Memory B cell (primary cell): Measurements from ENCODE around the gene PLBD1.

Experiments
- ATAC-seq: fragments of 150-1000 bp; cut with Tn5 transposase; 2 replicates; pipeline ENCODE4 v1.10.0; 2021; ENCODE audit warnings: low read depth, mild to moderate bottlenecking, moderate library complexity
- DNase-seq, 2 donors: peaks; one replicate each; pipeline ENCODE4 v3.0.0; 2022; ENCODE audit warnings: low spot score in 2 of 2
- H3K27ac Mint-ChIP-seq: one replicate; pipeline ENCODE4 v1.8.0; 2022; ENCODE audit warnings: mild to moderate bottlenecking, moderate library complexity, mixed read lengths
- H3K27me3 Mint-ChIP-seq: one replicate; pipeline ENCODE4 v1.8.0; 2022; ENCODE audit warnings: mixed read lengths
- H3K36me3 Mint-ChIP-seq: one replicate; pipeline ENCODE4 v1.8.0; 2022; ENCODE audit warnings: mild to moderate bottlenecking, mixed read lengths
- H3K4me1 Mint-ChIP-seq: one replicate; pipeline ENCODE4 v1.8.0; 2022; ENCODE audit warnings: mixed read lengths
- H3K4me3 Mint-ChIP-seq: one replicate; pipeline ENCODE4 v1.8.0; 2022; ENCODE audit warnings: mild to moderate bottlenecking, moderate library complexity, mixed read lengths
- H3K9me3 Mint-ChIP-seq: one replicate; pipeline ENCODE4 v1.8.0; 2022; ENCODE audit warnings: mixed read lengths

Gene PLBD1

DNA sequence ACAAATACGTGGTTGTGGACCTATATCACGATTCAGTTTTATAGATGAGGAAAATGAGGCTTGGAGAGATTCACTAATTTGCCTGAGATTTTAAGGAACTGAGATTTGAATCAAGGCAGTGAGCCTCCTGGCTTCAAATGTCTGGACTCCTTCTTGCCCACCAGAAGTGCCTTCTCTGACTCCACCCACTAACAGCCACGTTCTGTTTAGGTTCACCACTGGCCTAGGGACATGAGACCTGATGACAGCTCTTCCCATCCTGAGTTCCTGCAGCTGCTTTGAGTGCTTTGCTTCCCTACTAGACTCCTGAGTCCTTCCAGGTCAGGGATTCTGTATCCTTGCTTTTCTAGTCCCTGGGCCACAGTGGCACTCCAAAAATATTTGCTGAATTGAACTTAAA, 57.1 kb downstream of the PLBD1 start:
- Mint-ChIP-seq H3K9me3 (no peaks in the 10 kb centered on the region), H3K4me1 (peaks cover 3% of the 10 kb centered on the region), H3K36me3 (no peaks in the 10 kb centered on the region), H3K27me3 (no peaks in the 10 kb centered on the region), H3K4me3 (no peak overlapping the region), H3K27ac (no peak overlapping the region)
- no peak for ATAC-seq
- no peak for DNase-seq

GRCh38 chr12:14505626-14506596, 61.8 kb downstream of the PLBD1 start:
- Mint-ChIP-seq H3K36me3 (peaks cover 5% of the 10 kb centered on the region), H3K9me3 (no peaks in the 10 kb centered on the region), H3K27me3 (no peaks in the 10 kb centered on the region), H3K4me1 (peaks cover 3% of the 10 kb centered on the region), H3K27ac (peak overlapping the region; percentile 24), H3K4me3 (no peak overlapping the region)
- ATAC-seq (no peak), DNase-seq (no peak)

DNA sequence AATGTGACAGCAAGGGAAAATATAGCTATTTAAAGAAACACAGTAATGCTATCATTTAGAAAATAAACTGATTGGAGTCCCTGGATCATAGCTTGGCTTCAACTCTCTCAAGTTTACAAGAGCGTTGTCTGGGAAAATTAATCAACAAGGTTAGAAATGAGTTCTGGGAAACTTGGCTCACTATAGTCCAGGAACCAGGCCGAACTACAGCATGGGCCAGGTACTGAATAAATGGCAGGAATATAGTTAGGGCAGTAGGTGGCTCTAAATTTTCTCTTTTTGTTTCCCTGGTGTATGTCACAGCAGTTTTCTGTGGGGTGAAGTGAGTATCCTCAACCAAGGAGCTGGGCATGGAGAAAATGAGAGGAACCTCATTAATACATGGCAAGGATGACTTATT, 72.4 kb downstream of the PLBD1 start:
- Mint-ChIP-seq H3K27ac (peak overlapping the region; percentile 57), H3K27me3 (no peaks in the 10 kb centered on the region), H3K4me1 (no peaks in the 10 kb centered on the region), H3K9me3 (no peaks in the 10 kb centered on the region), H3K36me3 (peaks cover 48% of the 10 kb centered on the region), H3K4me3 (no peak overlapping the region)
- no peak for ATAC-seq
- DNase-seq, result no peak

GRCh38 chr12:14482886-14483285, 84.8 kb downstream of the PLBD1 start:
- no peaks in the 10 kb centered on the region for H3K27me3 Mint-ChIP-seq
- ATAC-seq, result no peak
- peak overlapping the region; percentile 71 for H3K27ac Mint-ChIP-seq
- H3K4me3 Mint-ChIP-seq, result no peak overlapping the region
- DNase-seq, result no peak
- H3K4me1 Mint-ChIP-seq, result peaks cover 2% of the 10 kb centered on the region
- H3K9me3 Mint-ChIP-seq, result no peaks in the 10 kb centered on the region
- H3K36me3 Mint-ChIP-seq, result peaks cover 40% of the 10 kb centered on the region

- Mint-ChIP-seq H3K9me3 (no peaks in the 10 kb centered on the region), H3K4me1 (peaks cover 2% of the 10 kb centered on the region), H3K36me3 (peaks cover 38% of the 10 kb centered on the region), H3K27ac (peak overlapping the region; percentile 71), H3K27me3 (no peaks in the 10 kb centered on the region), H3K4me3 (no peak overlapping the region)
- no peak for DNase-seq
- no peak for ATAC-seq
These were observed 85.3 kb downstream of the PLBD1 start for GRCh38 chr12:14482361-14482760.

DNA sequence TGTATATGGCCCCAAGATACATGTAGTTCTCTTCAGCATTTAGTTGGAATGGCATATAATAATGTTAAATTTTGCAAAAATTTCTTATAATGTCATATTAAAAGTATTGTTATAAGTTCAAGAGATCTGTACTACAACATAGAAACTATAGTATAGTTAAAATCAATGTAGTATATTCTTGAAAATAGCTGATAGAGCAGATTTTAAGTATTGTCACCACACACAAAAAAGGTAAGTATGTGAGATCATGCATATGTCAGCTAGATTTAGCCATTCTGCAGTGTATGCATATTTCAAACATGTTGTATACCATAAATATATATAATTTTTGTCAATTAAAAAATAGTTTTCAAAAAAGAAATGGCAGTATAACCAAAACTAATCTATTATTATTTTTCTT, 86.5 kb downstream of the PLBD1 start:
- Mint-ChIP-seq H3K27me3 (no peaks in the 10 kb centered on the region), H3K36me3 (peaks cover 32% of the 10 kb centered on the region), H3K9me3 (no peaks in the 10 kb centered on the region), H3K27ac (no peak overlapping the region), H3K4me3 (no peak overlapping the region), H3K4me1 (peaks cover 2% of the 10 kb centered on the region)
- DNase-seq (no peak), ATAC-seq (no peak)

GRCh38 chr12:14479004-14479403, 88.7 kb downstream of the PLBD1 start:
- no peak for DNase-seq
- Mint-ChIP-seq H3K27ac (no peak overlapping the region), H3K4me3 (no peak overlapping the region), H3K4me1 (peaks cover 2% of the 10 kb centered on the region), H3K27me3 (no peaks in the 10 kb centered on the region), H3K36me3 (peaks cover 34% of the 10 kb centered on the region), H3K9me3 (peaks cover 1% of the 10 kb centered on the region)
- no peak for ATAC-seq

DNA sequence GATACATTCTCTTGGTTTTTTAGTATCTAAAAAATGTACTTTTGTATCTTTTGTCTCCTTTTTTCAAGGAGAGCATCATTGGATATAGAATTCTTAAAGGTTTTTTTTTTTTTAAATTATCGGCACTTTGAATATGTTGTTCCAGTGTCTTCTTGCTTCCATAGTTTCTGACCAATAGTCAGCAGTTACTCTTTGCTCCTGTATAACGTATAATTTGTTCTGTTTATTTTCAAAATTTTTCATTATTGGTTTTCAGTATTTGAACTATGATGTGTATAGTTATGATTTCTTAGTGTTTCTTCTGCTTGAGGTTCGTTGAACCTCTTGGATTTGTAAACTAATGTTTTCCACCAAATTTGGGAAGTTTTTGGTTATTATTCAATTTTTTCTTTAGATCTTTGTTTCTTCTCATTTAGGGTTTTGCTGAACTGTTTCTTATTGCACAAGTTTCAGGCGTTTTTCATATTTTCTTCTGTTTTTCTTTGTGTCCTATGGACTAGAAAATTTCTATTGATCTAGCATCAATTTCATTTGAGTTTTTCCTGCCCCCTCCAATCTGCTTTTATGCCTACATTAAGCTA, 93.9 kb downstream of the PLBD1 start:
- Mint-ChIP-seq H3K36me3 (peaks cover 54% of the 10 kb centered on the region), H3K27ac (no peak overlapping the region), H3K4me3 (no peak overlapping the region), H3K9me3 (peaks cover 16% of the 10 kb centered on the region), H3K4me1 (peaks cover 2% of the 10 kb centered on the region), H3K27me3 (no peaks in the 10 kb centered on the region)
- DNase-seq (no peak), ATAC-seq (no peak)

DNA sequence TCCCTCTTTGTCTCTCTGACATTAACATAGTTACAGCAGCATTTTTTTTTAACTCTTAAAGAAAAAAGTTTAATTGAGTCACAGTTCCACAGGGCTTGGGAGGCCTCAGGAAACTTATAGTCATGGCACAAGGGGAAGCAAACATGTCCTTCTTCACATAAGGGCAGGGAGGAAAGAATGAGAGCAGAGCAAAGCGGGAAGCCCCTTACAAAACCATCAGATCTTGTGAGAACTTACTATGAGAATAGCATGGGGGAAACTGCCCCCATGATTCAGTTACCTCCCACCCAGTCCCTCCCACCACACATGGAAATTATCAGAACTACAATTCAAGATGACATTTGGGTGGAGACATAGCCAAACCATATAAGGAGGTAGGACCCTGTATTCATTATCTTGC, 96.2 kb downstream of the PLBD1 start:
- no peak for ATAC-seq
- H3K36me3 Mint-ChIP-seq, result peaks cover 58% of the 10 kb centered on the region
- peaks cover 16% of the 10 kb centered on the region for H3K9me3 Mint-ChIP-seq
- H3K27me3 Mint-ChIP-seq, result no peaks in the 10 kb centered on the region
- H3K4me1 Mint-ChIP-seq, result no peaks in the 10 kb centered on the region
- no peak overlapping the region for H3K4me3 Mint-ChIP-seq
- DNase-seq, result no peak
- no peak overlapping the region for H3K27ac Mint-ChIP-seq

DNA sequence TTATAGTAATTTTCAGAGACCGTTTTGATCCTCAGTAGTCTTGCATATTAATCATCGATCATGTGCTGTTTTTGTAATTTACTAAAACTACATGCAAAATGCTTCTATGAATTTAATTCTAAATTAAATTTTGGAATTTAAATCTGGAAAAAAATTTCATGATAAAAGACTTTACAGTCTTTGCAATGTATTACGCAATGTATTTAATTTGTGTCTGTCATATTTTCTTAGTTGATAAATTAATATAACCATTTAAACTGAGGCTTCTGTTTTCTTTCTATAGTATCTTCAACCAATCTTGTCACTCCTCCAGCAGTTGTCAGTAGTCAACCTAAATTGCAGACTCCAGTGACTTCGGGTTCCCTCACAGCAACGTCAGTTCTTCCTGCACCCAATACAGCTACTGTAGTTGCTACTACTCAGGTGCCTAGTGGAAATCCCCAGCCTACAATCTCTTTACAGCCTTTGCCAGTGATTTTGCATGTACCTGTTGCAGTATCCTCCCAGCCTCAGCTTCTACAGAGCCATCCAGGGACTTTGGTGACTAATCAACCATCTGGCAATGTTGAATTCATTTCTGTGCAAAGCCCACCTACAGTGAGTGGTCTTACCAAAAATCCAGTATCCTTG, 107.4 kb downstream of the PLBD1 start:
- no peaks in the 10 kb centered on the region for H3K27me3 Mint-ChIP-seq
- peaks cover 5% of the 10 kb centered on the region for H3K4me1 Mint-ChIP-seq
- ATAC-seq, result peak; percentile 75
- DNase-seq, result no peak
- H3K36me3 Mint-ChIP-seq, result peaks cover 32% of the 10 kb centered on the region
- H3K9me3 Mint-ChIP-seq, result no peaks in the 10 kb centered on the region
- H3K4me3 Mint-ChIP-seq, result no peak overlapping the region
- H3K27ac Mint-ChIP-seq, result peak overlapping the region; percentile 61

DNA sequence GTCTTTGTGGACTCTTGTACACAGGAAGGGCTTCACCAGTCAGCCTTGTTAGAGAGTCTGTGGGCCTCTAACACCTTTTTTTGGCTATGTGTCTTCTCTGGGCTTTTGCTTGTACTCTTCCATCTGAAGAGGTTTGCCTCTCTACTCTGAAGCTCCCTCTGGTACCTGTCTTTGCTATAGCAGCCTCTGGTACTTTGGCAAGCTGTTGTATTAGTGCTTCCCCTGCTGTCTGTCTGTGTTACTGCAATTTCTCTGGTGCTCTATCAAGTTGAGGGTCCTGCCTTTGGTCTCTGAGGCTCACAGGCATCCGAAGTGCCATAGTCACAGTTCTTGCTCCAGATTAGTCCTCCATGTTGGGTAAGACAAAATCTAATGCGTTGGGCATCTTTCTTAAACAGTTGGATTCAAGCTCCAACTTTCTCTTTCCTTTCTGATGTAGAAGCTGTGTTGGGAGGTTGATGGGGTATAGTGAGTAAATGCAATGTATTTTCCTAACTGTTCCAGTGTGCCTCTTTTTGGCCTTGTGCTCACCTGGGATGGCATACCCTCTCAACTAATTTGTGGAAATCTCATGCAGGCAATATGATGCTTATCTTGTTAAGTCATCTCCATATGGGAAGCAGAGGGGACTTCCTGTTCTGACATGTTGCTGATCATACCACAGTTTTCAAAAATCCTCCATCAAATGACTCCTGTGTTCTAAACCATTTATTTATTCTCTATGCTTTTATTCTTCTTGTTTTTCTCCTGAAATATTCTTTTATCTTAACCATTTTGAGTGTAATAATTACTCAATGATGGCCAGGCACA, 113.4 kb downstream of the PLBD1 start:
- DNase-seq (peak in 1 of 2 donors; percentile 18), ATAC-seq (peak; percentile 78)
- no peaks in the 10 kb centered on the region for H3K27me3 Mint-ChIP-seq
- H3K4me1 Mint-ChIP-seq, result peaks cover 34% of the 10 kb centered on the region
- H3K9me3 Mint-ChIP-seq, result no peaks in the 10 kb centered on the region
- H3K36me3 Mint-ChIP-seq, result peaks cover 52% of the 10 kb centered on the region
- no peak overlapping the region for H3K4me3 Mint-ChIP-seq
- peak overlapping the region; percentile 66 for H3K27ac Mint-ChIP-seq
